Liver (tissue), 3 donors: ENCODE results near the gene PLEKHO1.

Source experiments
- ATF3 ChIP-seq: IDR thresholded peaks from 2 replicates; pipeline ENCODE4 v1.6.1; 2016; ENCODE audit warnings: antibody characterized with exemption
- CTCF ChIP-seq: fragments of 150-350 bp; IDR thresholded peaks from 2 replicates; pipeline ENCODE4 v1.5.1; 2017; ENCODE audit warnings: improper control_type of control experiment, low read depth, low read length; ENCODE audit not compliant: missing input control
- EGR1 ChIP-seq, 2 donors: IDR thresholded peaks; 2 replicates each; pipeline ENCODE4 v1.6.1; 2016 to 2018; ENCODE audit warnings: antibody characterized with exemption in 2 of 2, low read depth in 2 of 2
- FOXA2 ChIP-seq: IDR thresholded peaks from 2 replicates; pipeline ENCODE4 v1.6.1; 2016; ENCODE audit warnings: antibody characterized with exemption
- GABPA ChIP-seq, 2 donors: IDR thresholded peaks in 1 of 2; conservative IDR thresholded peaks in 1 of 2; 2 replicates each; pipeline ENCODE4 v1.6.1; 2016; ENCODE audit warnings: antibody characterized with exemption in 2 of 2, mild to moderate bottlenecking in 1 of 2, moderate library complexity in 1 of 2
- REST ChIP-seq: IDR thresholded peaks from 2 replicates; pipeline ENCODE4 v1.6.1; 2016; ENCODE audit warnings: antibody characterized with exemption, mild to moderate bottlenecking
- SP1 ChIP-seq: IDR thresholded peaks from 2 replicates; pipeline ENCODE4 v1.6.1; 2018; ENCODE audit warnings: antibody characterized with exemption, mild to moderate bottlenecking
- TAF1 ChIP-seq: conservative IDR thresholded peaks from 2 replicates; pipeline ENCODE4 v1.6.1; 2016; ENCODE audit warnings: antibody characterized with exemption, mild to moderate bottlenecking
- YY1 ChIP-seq: IDR thresholded peaks from 2 replicates; pipeline ENCODE4 v1.6.1; 2016; ENCODE audit warnings: antibody characterized with exemption, mild to moderate bottlenecking
- ZBTB33 ChIP-seq: IDR thresholded peaks from 2 replicates; pipeline ENCODE4 v1.6.1; 2016; ENCODE audit warnings: antibody characterized with exemption
- donor health status: healthy.
- donor health status: healthy.

- no peak for TF ChIP-seq CTCF
- no peak for TF ChIP-seq REST
- TF ChIP-seq FOXA2: no peak
- TF ChIP-seq ATF3: no peak
- TF ChIP-seq ZBTB33: no peak
- no peak for TF ChIP-seq SP1
- TF ChIP-seq YY1: no peak
- TF ChIP-seq TAF1: no peak
- no peak for TF ChIP-seq GABPA (IDR thresholded peaks at IDR 0.05 in 1 of 2, conservative IDR thresholded peaks at IDR 0.05 in 1 of 2)
- TF ChIP-seq EGR1 (IDR thresholded peaks at IDR 0.05; ENCODE audit: low read depth in 2 of 2): no peak
Measured at GRCh38 chr1:150144606-150145005, 5.1 kb upstream of the PLEKHO1 start.
